SK-N-SH (cell line): Measurements from ENCODE around the gene NPFFR1. TPM values are rescaled to one million over a fixed set of nuclear protein-coding genes. Genes with fewer than 3 reads are reported as not detected.

Experiments
- CTCF ChIA-PET: fragments of 300-600, 350-600 bp; formaldehyde crosslinking; extraction: SDS; loops from one replicate; lab custom pipeline; 2021; lab: Yijun Ruan, JAX
- POLR2A ChIA-PET: fragments of 350-600 bp; sonication (Branson Sonifier 250); formaldehyde crosslinking; extraction: SDS; loops from one replicate; lab custom pipeline; 2020; ENCODE audit warnings: antibody characterized with exemption, inconsistent platforms; lab: Yijun Ruan, JAX
- DNase-seq: peaks from one replicate; pipeline ENCODE4 v3.0.0; 2012
- H2AFZ ChIP-seq: fragments of 200-600 bp; sonication (generic); 2 replicates; pipeline ENCODE4 v1.8.1; 2016; ENCODE audit warnings: antibody characterized with exemption, mild to moderate bottlenecking, low read depth
- H3F3A ChIP-seq: fragments of 200-600 bp; sonication (generic); replicated peaks from 2 replicates; pipeline ENCODE3; 2016; ENCODE audit warnings: antibody characterized with exemption, mild to moderate bottlenecking; ENCODE audit not compliant: insufficient read depth
- H3K27ac ChIP-seq, 2 experiments: fragments of 200-500 bp in 1 of 2; fragments of 200-600 bp in 1 of 2; sonication (Bioruptor generic) in 1 of 2; sonication (generic), shearing (Covaris generic) in 1 of 2; 2 replicates each; pipeline versions ENCODE4 v1.5.1 to v1.6.1; 2014 to 2016; ENCODE audit warnings: low read depth in 2 of 2, inconsistent platforms in 1 of 2, low read length in 1 of 2, mild to moderate bottlenecking in 1 of 2, mixed read lengths in 1 of 2
- H3K27me3 ChIP-seq: fragments of 200-600 bp; sonication (generic), shearing (Covaris generic); 2 replicates; pipeline ENCODE4 v1.6.1; 2016; ENCODE audit warnings: mixed run types; ENCODE audit not compliant: insufficient read depth
- H3K36me3 ChIP-seq, 2 experiments: fragments of 200-500 bp in 1 of 2; fragments of 200-600 bp in 1 of 2; sonication (Bioruptor generic) in 1 of 2; sonication (generic) in 1 of 2; replicated peaks in 1 of 2; 2 replicates each; pipeline versions ENCODE3 to v1.5.1; 2014 to 2016; ENCODE audit warnings: low read length in 1 of 2, mild to moderate bottlenecking in 1 of 2; ENCODE audit not compliant: insufficient read depth in 2 of 2, control insufficient read depth in 1 of 2
- H3K4me1 ChIP-seq, 2 experiments: fragments of 200-500 bp in 1 of 2; fragments of 200-600 bp in 1 of 2; sonication (Bioruptor generic) in 1 of 2; sonication (generic), shearing (Covaris generic) in 1 of 2; 2 replicates each; pipeline versions ENCODE4 v1.5.1 to v1.6.1; 2014 to 2016; ENCODE audit warnings: low read depth in 1 of 2, low read length in 1 of 2, mixed run types in 1 of 2; ENCODE audit not compliant: insufficient read depth in 2 of 2, control insufficient read depth in 1 of 2
- H3K4me2 ChIP-seq: fragments of 200-600 bp; sonication (generic), shearing (Covaris generic); 2 replicates; pipeline ENCODE4 v1.6.1; 2017; ENCODE audit warnings: mixed run types
- H3K4me3 ChIP-seq, 2 experiments: fragments of 200-500 bp in 1 of 2; fragments of 200-600 bp in 1 of 2; sonication (Bioruptor generic) in 1 of 2; sonication (generic), shearing (Covaris generic) in 1 of 2; 2 replicates each; pipeline versions ENCODE4 v1.5.1 to v1.8.1; 2014 to 2016; ENCODE audit warnings: low read depth in 2 of 2, inconsistent platforms in 1 of 2, low read length in 1 of 2, mild to moderate bottlenecking in 1 of 2, mixed read lengths in 1 of 2, moderate library complexity in 1 of 2
- H3K79me2 ChIP-seq: fragments of 200-600 bp; sonication (generic); 2 replicates; pipeline ENCODE4 v1.8.1; 2017; ENCODE audit warnings: mild to moderate bottlenecking; ENCODE audit not compliant: insufficient read depth
- H3K9ac ChIP-seq: fragments of 200-600 bp; sonication (generic); 2 replicates; pipeline ENCODE4 v1.6.1; 2017; ENCODE audit warnings: mixed run types
- H3K9me2 ChIP-seq: fragments of 200-600 bp; sonication (generic); 2 replicates; pipeline ENCODE4 v1.6.1; 2017; ENCODE audit warnings: mixed run types
- H3K9me3 ChIP-seq: fragments of 200-600 bp; sonication (generic); 2 replicates; pipeline ENCODE4 v1.6.1; 2017; ENCODE audit warnings: mixed run types, mild to moderate bottlenecking, moderate library complexity
- H4K20me1 ChIP-seq: fragments of 200-600 bp; sonication (generic); 2 replicates; pipeline ENCODE4 v1.6.1; 2017; ENCODE audit warnings: mild to moderate bottlenecking, mixed run types; ENCODE audit not compliant: insufficient read depth
- CHD2 ChIP-seq: fragments of 150-350 bp; IDR thresholded peaks from 2 replicates; pipeline ENCODE4 v1.6.1; 2018; ENCODE audit warnings: low read length; ENCODE audit not compliant: partially characterized antibody
- EP300 ChIP-seq, 2 experiments: IDR thresholded peaks; 2 replicates each; pipeline versions ENCODE4 v1.4.0 to v1.6.1; 2012; ENCODE audit warnings: borderline replicate concordance in 1 of 2, low read depth in 1 of 2, low read length in 1 of 2
- EZH2phosphoT487 ChIP-seq: fragments of 200-600 bp; sonication (generic); IDR thresholded peaks from 2 replicates; pipeline ENCODE4 v1.6.1; 2017; ENCODE audit warnings: low read depth, mixed run types, mild to moderate bottlenecking, antibody characterized with exemption, moderate library complexity, borderline replicate concordance
- FOSL2 ChIP-seq: IDR thresholded peaks from 2 replicates; pipeline ENCODE4 v1.4.0; 2012; ENCODE audit warnings: low read depth, mild to moderate bottlenecking, moderate library complexity, borderline replicate concordance
- FOXJ3 ChIP-seq: sonication (generic); formaldehyde crosslinking; IDR thresholded peaks from 2 replicates; pipeline ENCODE4 v1.5.1; 2020; ENCODE audit warnings: mild to moderate bottlenecking, missing genetic modification reagents
- MEF2A ChIP-seq: IDR thresholded peaks from 2 replicates; pipeline ENCODE4 v1.4.0; 2012; ENCODE audit warnings: low read depth, borderline replicate concordance
- MXI1 ChIP-seq: IDR thresholded peaks from 2 replicates; pipeline ENCODE4 v1.6.1; 2012; ENCODE audit warnings: mild to moderate bottlenecking, low read depth, low read length, improper control_type of control experiment
- NRF1 ChIP-seq: IDR thresholded peaks from 2 replicates; pipeline ENCODE4 v1.6.1; 2012; ENCODE audit warnings: low read depth, mild to moderate bottlenecking, low read length
- POLR2AphosphoS5 ChIP-seq: IDR thresholded peaks from 2 replicates; pipeline ENCODE4 v1.6.1; 2012; ENCODE audit warnings: low read depth, low read length
- RAD21 ChIP-seq: IDR thresholded peaks from 2 replicates; pipeline ENCODE4 v1.6.1; 2012; ENCODE audit warnings: mild to moderate bottlenecking, low read length
- RXRA ChIP-seq: IDR thresholded peaks from 2 replicates; pipeline ENCODE4 v1.4.0; 2012; ENCODE audit warnings: low read depth, mild to moderate bottlenecking, borderline replicate concordance
- TCF12 ChIP-seq: IDR thresholded peaks from 2 replicates; pipeline ENCODE4 v1.4.0; 2012
- WGBS: methylation state at CpG from one replicate; pipeline ENCODE4 v1.1.6; 2017; ENCODE audit warnings: low lambda C conversion rate; 5-methylcytosine and 5-hydroxymethylcytosine counted together
- polyA plus RNA-seq, 3 experiments: library from polyadenylated mRNA; depleted of rRNA; stranded (reverse); fragments of >200 nt; gene quantifications; 2 replicates each; pipeline ENCODE4 v1.2.3, GENCODE V29; 2012
- small RNA-seq, 7 experiments: library from RNA; depleted of rRNA; stranded (forward); fragments of <200 nt; gene quantifications; one replicate each; pipeline ENCODE3, GENCODE V24; 2012
- TF ChIP-seq, protein P1 (sequence below): fragments of 150-350 bp; IDR thresholded peaks from 2 replicates; pipeline ENCODE4 v1.6.1; 2017; ENCODE audit warnings: antibody characterized with exemption, low read length, low read depth, borderline replicate concordance
- TF ChIP-seq, protein P2 (sequence below): IDR thresholded peaks from 2 replicates; pipeline ENCODE4 v1.6.1; 2012; ENCODE audit warnings: mild to moderate bottlenecking, low read depth, low read length, moderate library complexity
- TF ChIP-seq, protein P3 (sequence below): IDR thresholded peaks from 2 replicates; pipeline ENCODE4 v1.4.0; 2012; ENCODE audit warnings: low read depth

Gene NPFFR1
- polyA plus RNA-seq, 1 of the 3 experiments (the other 2 are of a cell fraction) = not detected

DNA sequence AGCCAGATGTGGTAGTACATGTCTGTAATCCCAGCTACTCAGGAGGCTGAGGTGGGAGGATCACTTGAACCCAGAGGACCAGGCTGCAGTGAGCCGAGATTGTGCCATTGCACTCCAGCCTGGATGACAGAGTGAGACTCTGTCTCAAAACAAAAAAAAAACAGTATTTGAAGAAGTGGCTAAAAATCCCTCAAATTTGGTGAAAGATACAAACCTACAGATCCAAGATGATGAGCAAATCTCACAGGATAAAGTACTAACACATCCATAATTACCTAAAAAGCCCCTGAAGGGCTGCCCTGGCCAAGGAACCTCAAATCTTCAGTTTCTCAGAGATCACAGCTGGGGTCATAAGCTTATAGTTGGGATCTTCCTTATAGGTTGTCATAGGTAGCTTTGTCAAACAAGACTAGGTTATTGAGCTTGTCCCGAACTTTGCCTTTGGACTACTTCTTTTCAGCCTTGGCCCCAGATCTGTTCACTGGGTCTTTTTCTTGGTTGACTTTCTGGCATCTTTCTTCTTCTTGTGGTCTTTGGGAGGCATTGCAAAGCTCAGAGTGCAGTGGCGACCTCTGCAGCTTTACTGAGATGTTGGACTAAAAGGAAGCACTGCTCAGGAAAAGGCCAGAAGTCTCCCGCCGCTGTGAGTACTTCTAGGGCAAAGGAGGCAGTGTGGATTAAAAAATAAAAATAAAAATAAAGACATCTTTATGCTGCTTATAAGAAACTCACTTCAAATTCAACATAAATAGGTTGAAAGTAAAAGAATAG lies 84.9 kb downstream of the NPFFR1 start:
- no peak for TF ChIP-seq FOXJ3 (CRISPR knock-in tag)
- TF ChIP-seq FOSL2 = no peak
- no peak for TF ChIP-seq MXI1
- TF ChIP-seq, protein P1, sequence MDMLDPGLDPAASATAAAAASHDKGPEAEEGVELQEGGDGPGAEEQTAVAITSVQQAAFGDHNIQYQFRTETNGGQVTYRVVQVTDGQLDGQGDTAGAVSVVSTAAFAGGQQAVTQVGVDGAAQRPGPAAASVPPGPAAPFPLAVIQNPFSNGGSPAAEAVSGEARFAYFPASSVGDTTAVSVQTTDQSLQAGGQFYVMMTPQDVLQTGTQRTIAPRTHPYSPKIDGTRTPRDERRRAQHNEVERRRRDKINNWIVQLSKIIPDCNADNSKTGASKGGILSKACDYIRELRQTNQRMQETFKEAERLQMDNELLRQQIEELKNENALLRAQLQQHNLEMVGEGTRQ = no peak
- no peak for TF ChIP-seq MEF2A
- TF ChIP-seq, protein P2, sequence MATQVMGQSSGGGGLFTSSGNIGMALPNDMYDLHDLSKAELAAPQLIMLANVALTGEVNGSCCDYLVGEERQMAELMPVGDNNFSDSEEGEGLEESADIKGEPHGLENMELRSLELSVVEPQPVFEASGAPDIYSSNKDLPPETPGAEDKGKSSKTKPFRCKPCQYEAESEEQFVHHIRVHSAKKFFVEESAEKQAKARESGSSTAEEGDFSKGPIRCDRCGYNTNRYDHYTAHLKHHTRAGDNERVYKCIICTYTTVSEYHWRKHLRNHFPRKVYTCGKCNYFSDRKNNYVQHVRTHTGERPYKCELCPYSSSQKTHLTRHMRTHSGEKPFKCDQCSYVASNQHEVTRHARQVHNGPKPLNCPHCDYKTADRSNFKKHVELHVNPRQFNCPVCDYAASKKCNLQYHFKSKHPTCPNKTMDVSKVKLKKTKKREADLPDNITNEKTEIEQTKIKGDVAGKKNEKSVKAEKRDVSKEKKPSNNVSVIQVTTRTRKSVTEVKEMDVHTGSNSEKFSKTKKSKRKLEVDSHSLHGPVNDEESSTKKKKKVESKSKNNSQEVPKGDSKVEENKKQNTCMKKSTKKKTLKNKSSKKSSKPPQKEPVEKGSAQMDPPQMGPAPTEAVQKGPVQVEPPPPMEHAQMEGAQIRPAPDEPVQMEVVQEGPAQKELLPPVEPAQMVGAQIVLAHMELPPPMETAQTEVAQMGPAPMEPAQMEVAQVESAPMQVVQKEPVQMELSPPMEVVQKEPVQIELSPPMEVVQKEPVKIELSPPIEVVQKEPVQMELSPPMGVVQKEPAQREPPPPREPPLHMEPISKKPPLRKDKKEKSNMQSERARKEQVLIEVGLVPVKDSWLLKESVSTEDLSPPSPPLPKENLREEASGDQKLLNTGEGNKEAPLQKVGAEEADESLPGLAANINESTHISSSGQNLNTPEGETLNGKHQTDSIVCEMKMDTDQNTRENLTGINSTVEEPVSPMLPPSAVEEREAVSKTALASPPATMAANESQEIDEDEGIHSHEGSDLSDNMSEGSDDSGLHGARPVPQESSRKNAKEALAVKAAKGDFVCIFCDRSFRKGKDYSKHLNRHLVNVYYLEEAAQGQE = no peak
- TF ChIP-seq EZH2phosphoT487 = no peak
- TF ChIP-seq POLR2AphosphoS5 = no peak
- no peak for TF ChIP-seq EP300 (IDR thresholded peaks at IDR 0.05; ENCODE audit: borderline replicate concordance in 1 of 2, low read depth in 1 of 2, low read length in 1 of 2)
- TF ChIP-seq, protein P3, sequence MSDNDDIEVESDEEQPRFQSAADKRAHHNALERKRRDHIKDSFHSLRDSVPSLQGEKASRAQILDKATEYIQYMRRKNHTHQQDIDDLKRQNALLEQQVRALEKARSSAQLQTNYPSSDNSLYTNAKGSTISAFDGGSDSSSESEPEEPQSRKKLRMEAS = no peak
- TF ChIP-seq TCF12 = no peak
- no peak for TF ChIP-seq NRF1
- no peak for TF ChIP-seq RAD21
- no peak for TF ChIP-seq RXRA
- no peak for TF ChIP-seq CHD2
- ChIA-PET CTCF (interaction anchor here (1.7 kb wide), 1 partner anchor 23 kb away, joined by 5 read pairs; no protein-coding TSS in a partner anchor), POLR2A (no interaction called here)
- H3K4me2 ChIP-seq = no peak overlapping the region
- H3K79me2 ChIP-seq = no peaks in the 10 kb centered on the region
- H3F3A ChIP-seq = peaks cover 12% of the 10 kb centered on the region
- H3K9me2 ChIP-seq = no peaks in the 10 kb centered on the region
- DNase-seq = no peak
- no peaks in the 10 kb centered on the region for H3K4me1 ChIP-seq
- no peak overlapping the region for H3K4me3 ChIP-seq
- H3K27ac ChIP-seq = no peak overlapping the region
- 0 out of 2 replicates have a peak, but pooled peaks cover 5% of the 10 kb centered on the region for H3K9me3 ChIP-seq
- WGBS = 95% methylated on average over 5 of the region's 5 CpGs
- H3K36me3 ChIP-seq = peaks cover 36 to 55% of the 10 kb centered on the region in 2 experiments
- no peak overlapping the region for H2AFZ ChIP-seq
- H4K20me1 ChIP-seq = no peaks in the 10 kb centered on the region
- H3K27me3 ChIP-seq = no peaks in the 10 kb centered on the region
- H3K9ac ChIP-seq = no peak overlapping the region

Small RNA genes lying within 50 kb of the gene (small RNA-seq; reads per million reads assigned to genes)
- gene RPS25P9 = 0 reads per million in 7 experiments

Other genes starting within 250 kb of the NPFFR1 start
- 21.7 and 28.9 TPM in 2 replicates for gene MACROH2A2, start 231.2 kb downstream of the NPFFR1 start, polyA plus RNA-seq (2012; rRNA removed)
- gene AIFM2, start 151.2 kb downstream of the NPFFR1 start, polyA plus RNA-seq (2012; rRNA removed) = 9.4 and 9.5 TPM in 2 replicates
- 7.2 and 7.4 TPM in 2 replicates for gene TYSND1, start 137.3 kb downstream of the NPFFR1 start, polyA plus RNA-seq (2012; rRNA removed)
- 20.9 and 26.4 TPM in 2 replicates for gene SAR1A, start 113.5 kb downstream of the NPFFR1 start, polyA plus RNA-seq (2012; rRNA removed)
- gene PPA1, start 50.6 kb downstream of the NPFFR1 start, polyA plus RNA-seq (2012; rRNA removed) = 116 and 125 TPM in 2 replicates
- gene LRRC20, start 98.6 kb upstream of the NPFFR1 start, polyA plus RNA-seq (2012; rRNA removed) = 27.7 and 28.9 TPM in 2 replicates
- 9.9 and 12.7 TPM in 2 replicates for gene EIF4EBP2, start 120.1 kb upstream of the NPFFR1 start, polyA plus RNA-seq (2012; rRNA removed)
- not detected in 2 replicates for gene NODAL, start 157.7 kb upstream of the NPFFR1 start, polyA plus RNA-seq (2012; rRNA removed)
- gene PALD1, start 194.8 kb upstream of the NPFFR1 start, polyA plus RNA-seq (2012; rRNA removed) = 0.16 and 0.19 TPM in 2 replicates